Measurements from ENCODE around the gene GNAL. TPM values are rescaled to one million over a fixed set of nuclear protein-coding genes. Genes with fewer than 3 reads are reported as not detected.

GNAL gene
- total RNA-seq, 1 donor from 2014 or later: 5.6 TPM

DNA sequence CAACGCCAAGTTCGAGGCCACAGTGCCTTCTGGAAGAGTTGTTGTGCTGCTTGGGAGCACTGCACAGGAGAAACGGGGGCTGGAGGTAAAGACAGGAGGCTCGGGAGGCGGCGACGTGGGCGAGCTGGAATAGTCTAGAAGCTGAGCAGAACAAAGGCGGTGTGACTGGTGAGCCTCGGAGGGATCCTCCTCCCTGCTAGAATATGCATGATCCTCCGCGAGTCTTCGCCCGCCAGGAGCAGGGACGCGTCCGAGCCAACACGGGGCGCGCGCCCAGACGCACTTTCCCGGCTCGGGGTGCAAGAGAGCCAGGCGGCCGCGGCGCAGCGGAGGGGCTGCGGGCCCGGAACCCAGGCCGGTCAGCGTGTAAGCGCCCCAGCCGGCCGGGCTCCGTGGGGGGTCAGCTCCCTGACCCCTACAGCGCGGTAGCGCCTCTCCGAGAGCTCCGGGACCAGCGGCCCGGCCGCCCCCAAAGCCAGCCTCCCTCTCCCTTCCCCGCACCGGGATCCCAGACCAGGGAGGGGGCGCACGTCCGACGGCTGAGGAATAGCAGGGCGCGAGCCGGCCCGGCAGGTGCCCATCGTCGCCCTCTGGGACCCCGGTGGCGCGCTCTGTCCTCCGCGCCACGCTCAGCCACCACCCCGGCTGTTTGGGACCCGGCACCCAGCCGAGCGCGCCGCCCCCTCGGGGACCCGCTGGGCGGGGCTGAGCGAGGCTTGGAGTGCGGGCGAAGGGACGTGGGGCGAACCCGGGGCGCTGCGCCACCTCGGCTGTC, 62.5 kb downstream of the GNAL start:
- Histone ChIP-seq H3K36me3 (no peaks in the 10 kb centered on the region), H3K27ac (no peak overlapping the region), H3K4me3 (peak overlapping the region; percentile 38), H3K27me3 (ENCODE audit: low read depth) (peaks cover 58% of the 10 kb centered on the region), H3K4me1 (no peaks in the 10 kb centered on the region), H3K9me3 (no peaks in the 10 kb centered on the region)
- TF ChIP-seq, protein P1, sequence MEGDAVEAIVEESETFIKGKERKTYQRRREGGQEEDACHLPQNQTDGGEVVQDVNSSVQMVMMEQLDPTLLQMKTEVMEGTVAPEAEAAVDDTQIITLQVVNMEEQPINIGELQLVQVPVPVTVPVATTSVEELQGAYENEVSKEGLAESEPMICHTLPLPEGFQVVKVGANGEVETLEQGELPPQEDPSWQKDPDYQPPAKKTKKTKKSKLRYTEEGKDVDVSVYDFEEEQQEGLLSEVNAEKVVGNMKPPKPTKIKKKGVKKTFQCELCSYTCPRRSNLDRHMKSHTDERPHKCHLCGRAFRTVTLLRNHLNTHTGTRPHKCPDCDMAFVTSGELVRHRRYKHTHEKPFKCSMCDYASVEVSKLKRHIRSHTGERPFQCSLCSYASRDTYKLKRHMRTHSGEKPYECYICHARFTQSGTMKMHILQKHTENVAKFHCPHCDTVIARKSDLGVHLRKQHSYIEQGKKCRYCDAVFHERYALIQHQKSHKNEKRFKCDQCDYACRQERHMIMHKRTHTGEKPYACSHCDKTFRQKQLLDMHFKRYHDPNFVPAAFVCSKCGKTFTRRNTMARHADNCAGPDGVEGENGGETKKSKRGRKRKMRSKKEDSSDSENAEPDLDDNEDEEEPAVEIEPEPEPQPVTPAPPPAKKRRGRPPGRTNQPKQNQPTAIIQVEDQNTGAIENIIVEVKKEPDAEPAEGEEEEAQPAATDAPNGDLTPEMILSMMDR (IDR thresholded peaks at IDR 0.05): no peak
- peak; percentile 23 to 29 for ATAC-seq
- DNase-seq: no peak
- intact Hi-C loops (cut with DNase I): no loop called here

DNA sequence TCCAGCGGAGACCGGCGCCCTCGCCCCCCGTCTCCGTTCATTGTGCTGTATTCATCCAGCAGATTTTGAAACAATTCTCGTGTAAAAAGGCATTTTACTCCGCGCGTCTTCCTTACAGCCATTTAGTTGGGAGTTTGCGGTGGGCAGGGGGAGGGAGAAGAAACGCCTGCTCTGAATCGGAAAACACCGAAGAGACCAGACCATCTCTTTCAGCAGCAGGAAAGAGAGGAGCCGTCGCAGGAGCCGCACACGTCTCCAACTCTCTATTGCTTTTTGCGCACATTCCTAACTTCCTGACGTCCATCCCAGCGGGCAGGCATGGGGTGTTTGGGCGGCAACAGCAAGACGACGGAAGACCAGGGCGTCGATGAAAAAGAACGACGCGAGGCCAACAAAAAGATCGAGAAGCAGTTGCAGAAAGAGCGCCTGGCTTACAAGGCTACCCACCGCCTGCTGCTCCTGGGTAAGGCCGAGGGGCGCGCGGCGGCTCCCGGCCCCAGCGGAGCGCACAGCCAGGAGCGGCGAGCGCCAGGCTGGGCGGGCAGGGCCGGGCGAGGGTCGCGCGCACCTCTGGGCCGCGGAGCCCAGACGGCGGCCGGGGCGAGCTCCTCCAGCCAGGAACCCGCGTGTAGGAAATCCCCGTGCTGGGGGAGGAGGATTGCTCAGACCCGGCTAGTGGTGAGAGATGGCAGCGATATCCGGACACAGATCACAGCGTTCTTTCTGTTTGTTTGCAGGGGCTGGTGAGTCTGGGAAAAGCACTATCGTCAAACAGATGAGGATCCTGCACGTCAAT, 63.2 kb downstream of the GNAL start:
- H3K4me3 ChIP-seq: peak overlapping the region; percentile 38
- H3K27ac ChIP-seq: no peak overlapping the region
- no peak for DNase-seq
- H3K9me3 ChIP-seq: no peaks in the 10 kb centered on the region
- intact Hi-C loops (cut with DNase I): no loop called here
- TF ChIP-seq, protein P1 (IDR thresholded peaks at IDR 0.05): no peak
- ATAC-seq: peak; percentile 46 to 58
- H3K27me3 ChIP-seq (ENCODE audit: low read depth): peaks cover 58% of the 10 kb centered on the region
- H3K36me3 ChIP-seq: no peaks in the 10 kb centered on the region
- H3K4me1 ChIP-seq: no peaks in the 10 kb centered on the region

DNA sequence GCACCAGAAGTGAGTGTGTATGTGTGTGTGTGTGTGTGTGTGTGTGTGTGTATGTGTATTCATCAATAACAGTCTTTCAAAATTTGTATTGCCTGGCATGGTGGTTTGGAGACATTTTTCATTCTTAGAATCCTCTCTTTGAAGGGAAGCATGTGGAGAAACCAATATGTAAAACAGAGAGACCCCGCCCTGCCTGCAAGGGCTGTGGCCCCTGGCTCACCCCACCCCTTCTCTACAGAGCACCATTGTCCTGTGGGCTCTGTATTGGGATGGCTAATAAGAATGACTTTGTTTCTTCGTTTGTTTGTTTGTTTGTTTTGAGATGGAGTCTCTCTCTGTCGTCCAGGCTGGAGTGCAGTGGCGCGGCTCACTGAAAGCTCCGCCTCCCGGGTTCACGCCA, 65.9 kb downstream of the GNAL start:
- TF ChIP-seq, protein P1 (IDR thresholded peaks at IDR 0.05): no peak
- H3K36me3 ChIP-seq: no peaks in the 10 kb centered on the region
- H3K4me1 ChIP-seq: no peaks in the 10 kb centered on the region
- H3K27ac ChIP-seq: no peak overlapping the region
- no peaks in the 10 kb centered on the region for H3K9me3 ChIP-seq
- ATAC-seq (no peak), DNase-seq (no peak)
- H3K27me3 ChIP-seq (ENCODE audit: low read depth): peaks cover 45% of the 10 kb centered on the region
- no peak overlapping the region for H3K4me3 ChIP-seq
- intact Hi-C loops (cut with DNase I): no loop called here

DNA sequence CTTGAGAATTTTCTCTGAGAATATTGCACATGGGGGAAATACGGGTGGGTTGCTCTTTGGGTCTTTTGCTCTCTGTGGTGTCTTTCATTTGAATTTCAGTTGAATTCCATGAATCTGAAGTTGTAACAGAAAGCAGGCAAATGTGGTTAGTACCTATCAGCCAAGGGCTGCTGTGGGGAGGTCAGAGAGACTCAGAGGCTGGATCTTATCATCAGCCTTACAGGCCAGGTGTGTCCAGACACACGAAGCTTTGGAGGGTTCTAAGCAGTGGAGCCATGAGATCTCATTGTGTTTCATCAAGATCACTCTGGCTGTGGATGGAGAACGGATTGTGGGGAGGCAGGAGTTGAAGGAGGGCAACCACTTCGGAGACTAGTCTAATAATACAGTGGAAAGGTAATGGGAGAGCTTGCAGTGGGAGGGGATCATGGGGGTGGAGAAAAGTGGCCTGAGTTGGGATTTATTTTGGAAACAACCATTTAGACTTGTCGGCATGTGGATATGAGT, 68.1 kb downstream of the GNAL start:
- TF ChIP-seq, protein P1 (IDR thresholded peaks at IDR 0.05): no peak
- no peak for ATAC-seq
- H3K36me3 ChIP-seq: no peaks in the 10 kb centered on the region
- peaks cover 23% of the 10 kb centered on the region for H3K27me3 ChIP-seq (ENCODE audit: low read depth)
- no peak overlapping the region for H3K4me3 ChIP-seq
- no peaks in the 10 kb centered on the region for H3K9me3 ChIP-seq
- intact Hi-C loops (cut with DNase I): no loop called here
- no peaks in the 10 kb centered on the region for H3K4me1 ChIP-seq
- DNase-seq: no peak
- no peak overlapping the region for H3K27ac ChIP-seq

DNA sequence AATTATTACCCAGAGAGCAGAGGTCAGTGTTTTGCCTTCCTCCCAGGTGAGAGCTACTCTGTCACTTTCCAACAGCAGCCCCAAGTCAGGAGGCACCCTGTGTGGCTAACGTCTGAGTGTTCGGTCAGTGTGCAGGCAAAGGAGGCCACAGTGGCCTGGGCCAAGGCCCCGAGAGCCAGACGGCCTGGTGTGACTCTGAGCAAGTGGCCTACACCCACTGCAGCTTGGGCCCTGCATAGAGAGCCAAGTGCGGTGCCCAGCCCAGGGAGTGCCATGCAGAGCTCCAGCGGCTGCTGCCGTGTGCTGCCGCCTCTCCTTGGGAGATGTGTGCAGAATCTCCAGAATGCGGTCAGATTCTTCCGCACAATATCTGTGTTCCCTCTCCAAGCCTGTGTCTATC, 70.4 kb downstream of the GNAL start:
- no peaks in the 10 kb centered on the region for H3K4me1 ChIP-seq
- DNase-seq (no peak), ATAC-seq (no peak)
- no peaks in the 10 kb centered on the region for H3K36me3 ChIP-seq
- no peak overlapping the region for H3K4me3 ChIP-seq
- TF ChIP-seq, protein P1 (IDR thresholded peaks at IDR 0.05): no peak
- H3K27me3 ChIP-seq (ENCODE audit: low read depth): peaks cover 2% of the 10 kb centered on the region
- intact Hi-C loops (cut with DNase I): no loop called here
- no peak overlapping the region for H3K27ac ChIP-seq
- H3K9me3 ChIP-seq: no peaks in the 10 kb centered on the region

Measured in lower lobe of right lung (tissue), 2 donors.